GM21390 (cell line): ENCODE measurements around the gene IL4.
"Not testable (repeated sequence)": the region's sequence is repeated elsewhere in the genome, so short reads cannot be mapped to it uniquely, and the experiment has no call there.

Source experiments
- ATAC-seq: cut with Tn5 transposase; IDR thresholded peaks from one replicate; pipeline ENCODE4 v1.9.1; 2021; ENCODE audit not compliant: unreplicated experiment

The IL4 gene

GRCh38 chr5:132689513-132689912 lies 15.7 kb downstream of the IL4 start:
- ATAC-seq: no peak

GRCh38 chr5:132690156-132690555 lies 16.4 kb downstream of the IL4 start:
- ATAC-seq: no peak

DNA sequence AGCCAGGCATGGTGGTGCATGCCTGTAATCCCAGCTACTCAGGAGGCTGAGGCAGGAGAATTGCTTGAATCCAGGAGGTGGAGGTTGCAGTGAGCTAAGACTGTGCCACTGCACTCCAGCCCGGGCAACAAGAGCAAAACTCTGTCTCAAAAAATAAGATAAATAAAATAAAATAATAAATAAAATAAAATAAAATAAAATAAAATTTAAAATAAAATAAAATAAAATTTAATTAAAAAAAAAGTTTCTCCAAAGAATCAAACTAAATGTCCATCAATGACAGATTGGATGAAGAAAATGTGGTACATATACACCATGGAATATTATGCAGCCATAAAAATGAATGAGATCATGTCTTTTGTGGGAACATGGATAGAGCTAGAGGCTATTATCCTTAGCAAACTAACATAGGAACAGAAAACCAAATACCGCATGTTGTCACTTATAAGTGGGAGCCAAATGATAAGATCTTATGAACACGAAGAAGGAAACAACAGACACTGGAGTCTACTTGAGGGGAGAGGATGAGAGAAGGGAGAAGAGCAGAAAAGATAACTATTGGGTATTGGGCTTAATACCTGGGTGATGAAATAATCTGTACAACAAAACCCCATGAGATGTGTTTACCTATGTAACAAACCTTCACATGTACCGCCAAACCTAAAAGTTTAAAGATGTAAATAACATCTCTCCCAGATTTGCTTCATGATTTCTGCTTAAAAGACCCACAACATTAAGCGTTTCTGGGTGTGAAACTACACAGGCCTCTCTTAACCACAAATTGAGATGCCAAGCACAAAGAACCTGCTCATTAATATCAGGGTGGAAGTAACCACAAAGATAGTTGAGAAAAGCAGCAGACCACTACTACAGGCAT lies 18.2 kb downstream of the IL4 start:
- ATAC-seq: not testable (repeated sequence)

- ATAC-seq: no peak
Measured at GRCh38 chr5:132692632-132692967, 18.8 kb downstream of the IL4 start.

GRCh38 chr5:132695956-132696355 lies 22.2 kb downstream of the IL4 start:
- ATAC-seq: no peak

- no peak for ATAC-seq
Measured at GRCh38 chr5:132704875-132705274, 31.1 kb downstream of the IL4 start.

DNA sequence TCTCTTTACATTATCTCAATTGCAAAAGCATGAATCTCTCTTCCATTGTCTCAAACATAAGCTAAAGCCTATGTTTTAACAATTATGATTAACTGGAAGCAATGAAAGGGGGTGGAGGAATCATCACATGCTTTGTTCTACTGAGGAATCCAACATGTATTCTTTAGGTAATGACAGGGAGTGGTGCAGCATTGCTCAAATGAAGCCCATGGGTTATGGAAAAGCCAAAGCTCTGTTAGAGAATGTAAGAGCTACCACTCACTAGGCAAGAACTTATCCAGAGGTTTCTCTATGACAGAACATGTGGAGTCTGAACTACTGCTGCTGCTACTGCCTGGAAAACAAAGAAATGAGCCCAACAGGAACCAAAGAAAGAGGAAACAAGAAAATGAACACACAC lies 34.9 kb downstream of the IL4 start:
- no peak for ATAC-seq

DNA sequence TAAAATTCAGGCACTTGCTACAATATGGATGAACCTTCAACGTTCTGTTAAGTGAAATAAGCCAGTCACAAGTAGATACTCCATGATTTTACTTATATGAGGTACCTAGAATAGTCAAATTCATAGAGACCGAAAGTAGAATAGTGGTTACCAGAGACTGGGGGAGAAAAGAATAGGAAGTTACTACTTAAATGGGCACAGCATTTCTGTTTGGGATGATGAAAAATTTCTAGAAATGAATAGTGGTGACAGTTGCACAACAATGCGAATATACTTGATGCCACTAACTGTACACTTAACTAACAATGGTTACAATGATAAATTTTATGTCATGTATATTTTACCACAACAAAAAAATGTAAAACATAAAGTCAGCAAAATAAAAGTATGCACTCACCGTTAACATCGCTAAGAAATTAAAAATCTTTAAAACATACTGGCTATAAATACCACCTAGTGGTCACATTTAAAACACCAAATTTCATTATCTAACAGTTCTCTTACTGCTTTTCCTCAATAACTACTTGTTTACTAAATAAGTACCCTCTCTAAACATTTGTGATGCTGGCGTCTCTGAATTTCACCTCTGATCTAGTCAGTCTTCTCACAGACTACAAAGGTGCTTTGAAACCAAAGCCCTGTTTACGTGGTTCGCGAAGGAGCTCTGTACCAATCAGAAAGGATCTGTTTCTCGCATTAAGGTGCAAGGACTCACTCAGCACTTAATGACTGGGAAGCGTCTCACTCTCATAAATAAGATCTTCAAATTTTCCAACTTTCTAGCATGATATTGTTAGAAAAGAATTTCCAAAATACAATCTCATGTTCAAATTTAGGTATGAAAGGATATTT lies 40.9 kb downstream of the IL4 start:
- no peak for ATAC-seq

DNA sequence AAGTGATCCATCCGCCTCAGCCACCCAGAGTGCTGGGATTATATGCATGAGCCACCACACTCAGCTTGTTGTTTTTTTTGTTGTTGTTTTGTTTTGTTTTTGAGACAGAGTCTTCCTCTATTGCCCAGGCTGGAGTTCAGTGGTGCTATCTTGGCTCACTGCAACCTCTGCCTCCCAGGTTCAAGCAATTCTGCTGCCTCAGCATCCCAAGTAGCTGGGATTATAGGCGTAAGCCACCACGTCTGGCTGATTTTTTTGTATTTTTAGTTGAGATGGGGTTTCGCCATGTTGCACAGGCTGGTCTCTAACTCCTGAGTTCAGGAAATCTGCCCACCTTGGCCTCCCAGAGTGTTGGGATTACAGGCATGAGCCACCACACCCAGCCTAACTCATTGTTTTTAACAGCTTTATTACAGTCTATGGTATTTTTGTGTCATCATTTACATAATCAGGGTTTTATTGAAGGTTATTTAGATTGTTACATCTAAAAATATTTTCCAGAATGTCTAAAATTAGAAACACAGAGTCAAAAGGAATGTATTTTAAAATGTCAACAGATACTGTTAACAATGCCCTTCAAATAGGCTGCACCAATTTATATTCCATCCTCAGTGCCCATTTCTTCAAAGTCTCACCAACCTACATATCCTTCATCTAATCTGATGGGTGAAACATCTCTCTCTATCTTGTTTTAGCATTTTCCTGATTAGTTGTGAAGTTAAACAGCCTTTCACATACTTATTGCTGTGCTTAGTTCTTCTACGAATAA lies 44.9 kb downstream of the IL4 start:
- ATAC-seq: no peak

DNA sequence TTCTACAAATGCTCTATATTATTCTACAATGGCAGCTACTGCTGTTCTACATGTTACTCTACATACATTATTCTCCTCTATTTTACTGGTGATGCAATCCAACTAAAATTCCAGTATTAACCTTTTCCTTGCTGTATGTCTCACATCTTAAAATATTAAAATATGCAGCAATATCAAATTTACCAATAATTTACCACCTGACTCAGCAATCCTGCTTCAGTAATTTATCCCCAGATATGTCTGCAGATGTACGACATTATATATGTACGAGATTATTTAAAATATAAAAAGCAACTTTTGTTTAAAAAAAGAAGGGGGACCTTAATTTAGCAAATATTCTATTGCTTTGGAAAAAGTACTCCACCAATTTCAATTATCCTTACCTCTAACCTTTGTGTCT lies 52.0 kb downstream of the IL4 start:
- ATAC-seq: no peak

DNA sequence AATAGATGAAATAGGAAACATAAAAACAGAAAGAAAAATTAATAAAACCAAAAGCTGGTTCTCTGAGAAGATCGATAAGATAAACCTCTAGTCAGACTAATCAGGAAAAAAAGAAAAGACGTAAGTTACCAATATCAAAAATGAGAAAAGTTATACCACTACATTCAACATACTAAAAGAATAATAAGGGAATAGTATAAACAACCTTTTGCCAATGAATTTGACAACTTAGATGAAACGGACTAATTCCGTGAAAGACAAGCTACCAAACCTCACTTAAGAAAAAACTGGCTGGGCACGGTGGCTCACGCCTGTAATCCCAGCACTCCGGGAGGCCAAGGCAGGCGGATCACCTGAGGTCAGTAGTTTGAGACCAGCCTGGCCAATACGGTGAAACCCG lies 56.1 kb downstream of the IL4 start:
- ATAC-seq: no peak
